Mesenteric fat pad (tissue), 1 donor: ENCODE data around the gene PODN. TPM values are rescaled to one million over a fixed set of nuclear protein-coding genes. Genes with fewer than 3 reads are reported as not detected.

Experiments
- DNase-seq: peaks from one replicate; pipeline ENCODE4 v3.0.0-alpha.2; 2020; ENCODE audit warnings: low spot score
- total RNA-seq: library from RNA; stranded (reverse); fragmentation: NEBNext Ultra II Directional; extraction: Animal tissue kit (Norgen Biotek cat#: 25700); gene quantifications from one replicate; pipeline ENCODE4 v1.2.1, GENCODE V29; 2021
- donor health status: DM: yes; HTN: yes; CAD: no.

The PODN gene
- total RNA-seq, 1 donor from 2014 or later = 86.3 TPM

DNA sequence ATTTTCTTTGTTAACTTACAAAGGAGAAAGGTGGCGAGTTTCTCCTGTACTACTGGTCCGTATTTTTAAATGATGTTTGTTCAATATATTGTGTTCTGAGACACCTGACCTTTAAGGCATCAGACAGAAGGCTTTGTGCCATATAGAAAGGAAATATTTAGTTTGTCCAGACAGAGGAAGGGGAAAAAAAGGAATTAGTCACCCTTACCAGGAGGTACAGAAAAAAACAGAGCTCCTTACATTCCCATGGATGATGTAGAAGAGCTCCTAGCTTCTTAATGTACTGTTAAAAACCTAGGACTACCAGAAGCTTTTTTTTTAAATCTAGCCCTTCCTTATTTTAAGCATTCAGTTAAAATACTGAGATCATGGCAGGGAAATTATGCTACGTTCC, 12.4 kb upstream of the PODN start:
- no peak for DNase-seq

DNA sequence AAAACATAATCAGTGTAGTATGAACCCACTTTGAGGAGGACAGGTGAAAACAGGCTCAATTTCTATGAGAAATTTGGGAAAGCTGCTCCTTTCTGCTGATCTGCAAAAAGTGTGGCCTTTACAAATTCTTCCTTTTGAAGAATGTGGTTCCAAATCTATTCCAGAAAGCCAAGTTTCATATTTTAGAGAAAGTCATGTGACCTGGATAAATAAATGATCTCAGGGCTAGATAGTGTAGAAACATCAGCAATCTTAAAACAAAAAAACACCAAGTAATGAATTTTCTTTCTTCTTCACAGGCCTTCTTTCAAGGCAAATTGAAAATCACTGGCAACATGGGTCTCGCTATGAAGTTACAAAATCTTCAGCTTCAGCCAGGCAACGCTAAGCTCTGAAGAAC, 11.7 kb upstream of the PODN start:
- DNase-seq = no peak

DNA sequence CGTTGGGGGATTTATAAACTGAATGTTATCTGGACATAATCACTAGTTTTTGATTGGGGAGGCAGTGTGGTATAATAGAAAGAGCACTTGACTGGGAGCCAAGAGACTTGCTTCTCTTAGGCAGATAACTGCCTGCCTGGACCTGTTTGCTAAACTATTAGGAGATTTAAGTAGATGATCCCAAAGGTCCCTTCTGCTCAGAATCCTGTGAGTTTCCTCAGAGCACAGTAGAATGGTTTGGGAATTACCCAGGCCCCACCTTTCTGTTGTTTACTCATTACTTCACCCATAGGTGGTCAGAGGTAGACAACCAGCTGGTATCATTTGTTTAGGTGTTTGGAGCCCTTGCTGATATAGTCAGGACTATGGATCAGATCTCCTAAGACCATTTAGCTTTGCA, 10.3 kb upstream of the PODN start:
- no peak for DNase-seq

DNA sequence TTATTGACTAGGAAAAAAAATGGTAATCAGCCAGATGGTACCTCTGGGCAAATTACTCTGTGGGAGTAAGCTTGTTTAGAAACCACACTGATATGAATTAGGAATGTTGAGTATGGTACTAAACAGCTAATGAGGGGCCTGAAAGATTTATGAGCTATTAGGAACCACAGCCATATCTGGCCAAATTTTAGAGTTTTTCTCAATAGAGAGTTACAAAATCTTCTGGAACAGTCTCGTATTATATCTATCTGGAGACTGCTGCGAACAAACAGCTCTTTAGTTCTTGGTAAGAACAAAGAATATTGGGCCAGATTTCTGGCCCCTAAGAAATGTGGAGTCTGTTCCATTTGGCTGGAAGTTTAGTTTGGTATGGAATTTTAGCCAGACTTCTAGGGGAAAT, 4.9 kb upstream of the PODN start:
- DNase-seq = no peak

DNA sequence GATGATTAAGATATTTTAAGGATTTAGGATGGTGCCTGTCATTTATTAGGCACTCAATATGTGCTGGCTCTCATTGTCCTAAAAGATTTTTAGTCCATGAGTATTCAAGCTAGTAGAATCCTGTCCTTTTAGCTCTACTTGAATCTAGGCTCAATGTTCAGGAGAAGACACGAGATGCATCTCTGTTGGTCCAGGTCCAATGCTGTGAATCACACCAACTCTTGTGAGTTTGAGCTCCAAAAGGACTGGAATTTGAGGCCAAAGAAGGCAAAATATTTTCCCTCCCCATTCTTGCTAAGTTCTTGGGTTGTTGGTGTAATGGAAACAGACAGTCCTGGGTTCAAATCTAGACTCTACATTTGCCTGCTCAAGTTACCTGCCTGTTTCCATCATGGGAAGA, 1.4 kb upstream of the PODN start:
- no peak for DNase-seq

DNA sequence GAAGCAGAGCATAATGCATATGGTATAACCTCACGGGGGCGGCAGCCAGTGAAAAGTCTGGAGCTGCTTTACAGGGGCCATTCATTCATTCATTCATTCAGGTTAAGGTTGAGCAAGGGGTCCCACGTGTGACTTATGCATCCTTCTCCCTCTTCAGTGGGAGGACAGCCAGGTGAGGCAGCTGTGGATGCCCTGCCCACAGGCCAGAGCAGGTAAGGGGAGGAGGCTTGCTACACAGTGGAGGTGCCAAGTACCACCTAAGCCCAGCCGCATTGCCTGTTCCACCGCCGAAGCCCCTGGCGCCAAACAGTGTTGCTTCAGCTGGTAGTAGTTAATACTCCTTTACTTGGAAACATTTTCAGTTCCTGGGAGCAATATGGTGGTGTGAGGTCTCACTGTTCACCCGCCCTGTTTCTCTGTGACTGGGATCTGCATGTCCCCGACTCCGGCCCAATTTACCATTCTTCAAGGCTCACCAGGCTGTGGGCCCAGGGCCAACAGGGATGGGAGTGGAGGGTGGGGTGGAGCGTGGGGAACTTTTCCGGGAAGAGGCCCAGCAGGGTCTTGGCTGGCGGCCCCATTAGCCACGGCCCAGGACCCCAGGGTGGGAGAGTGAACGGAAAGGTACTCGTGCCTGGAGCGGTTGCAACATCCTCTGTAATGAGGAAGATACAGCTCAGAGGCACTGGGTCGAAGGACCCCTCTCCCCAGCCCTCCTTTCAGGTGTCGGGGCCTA, 722 bp upstream of the PODN start:
- DNase-seq = peak; percentile 89

DNA sequence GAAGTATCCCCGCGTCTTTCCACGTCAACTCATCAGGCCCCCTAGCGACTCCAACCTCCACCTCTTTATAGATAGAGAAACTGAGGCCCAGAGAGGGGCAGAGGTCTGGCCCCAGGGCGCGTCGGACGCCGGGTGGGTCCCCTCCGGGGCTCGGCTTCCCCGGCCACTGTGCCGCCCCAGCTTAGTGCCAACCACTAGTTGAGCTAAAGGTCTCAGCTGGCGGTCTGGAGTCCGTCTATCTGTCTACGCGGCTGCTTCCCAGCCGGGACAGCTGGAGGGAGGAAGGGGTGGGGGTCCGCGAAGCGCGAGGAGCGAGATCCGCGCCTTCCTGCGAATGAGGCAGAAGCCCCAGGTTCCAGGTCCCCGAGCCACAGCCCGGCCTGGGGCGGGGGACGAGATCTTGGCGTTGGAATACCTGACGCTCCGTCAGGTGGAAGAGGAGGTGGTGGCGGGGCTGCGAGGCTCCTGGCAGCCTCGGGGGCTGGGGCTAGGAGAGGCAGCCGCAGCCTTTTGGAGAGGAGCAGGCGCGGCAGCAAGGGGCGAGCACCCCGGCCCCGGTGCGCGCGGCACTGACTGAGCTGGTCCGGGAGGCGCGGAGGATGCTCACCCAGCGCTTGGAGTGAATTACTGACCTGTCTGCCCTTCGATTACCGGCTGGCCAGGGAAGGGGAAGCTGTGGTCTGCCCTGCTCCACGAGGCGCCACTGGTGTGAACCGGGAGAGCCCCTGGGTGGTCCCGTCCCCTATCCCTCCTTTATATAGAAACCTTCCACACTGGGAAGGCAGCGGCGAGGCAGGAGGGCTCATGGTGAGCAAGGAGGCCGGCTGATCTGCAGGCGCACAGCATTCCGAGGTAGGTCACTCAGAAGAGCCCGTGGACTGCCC, 937 bp downstream of the PODN start:
- DNase-seq = peak; percentile 81

DNA sequence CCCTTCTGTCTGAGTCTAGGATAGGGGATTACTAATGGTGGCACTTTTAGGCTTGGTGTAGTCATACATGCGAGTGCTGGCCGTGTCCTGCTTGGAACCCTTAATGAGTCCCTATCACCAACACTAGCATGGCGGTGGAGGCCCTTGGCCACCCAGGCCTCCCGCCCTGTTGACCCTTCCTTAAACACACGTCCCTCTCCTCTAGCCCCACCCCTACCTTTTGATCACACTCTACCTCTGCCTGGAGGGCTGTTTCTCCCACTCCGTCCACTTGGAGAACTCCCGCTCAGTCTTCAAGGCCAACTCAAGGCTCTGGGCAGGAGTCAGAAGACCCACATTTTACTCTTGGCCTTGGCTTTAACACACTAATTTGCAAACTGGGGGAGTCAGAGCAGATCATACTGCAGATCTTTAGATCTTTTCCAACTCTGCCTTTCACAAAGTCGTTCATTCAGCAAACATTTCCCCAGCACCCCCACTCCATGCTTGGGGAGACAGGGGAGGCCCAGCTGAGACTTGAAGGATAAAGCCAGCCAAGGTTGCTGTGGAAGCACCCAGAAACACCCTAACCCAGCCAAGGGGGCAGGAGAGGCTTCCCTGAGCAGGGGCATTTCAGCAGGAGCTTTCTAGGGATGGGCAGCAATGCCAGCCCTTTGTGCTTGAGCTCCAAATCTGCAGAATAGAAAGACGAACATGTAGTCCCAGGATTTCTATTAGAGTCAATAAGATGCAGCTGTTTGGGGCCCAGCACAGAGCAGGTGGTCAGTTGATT, 1.9 kb downstream of the PODN start:
- DNase-seq = peak; percentile 65

DNA sequence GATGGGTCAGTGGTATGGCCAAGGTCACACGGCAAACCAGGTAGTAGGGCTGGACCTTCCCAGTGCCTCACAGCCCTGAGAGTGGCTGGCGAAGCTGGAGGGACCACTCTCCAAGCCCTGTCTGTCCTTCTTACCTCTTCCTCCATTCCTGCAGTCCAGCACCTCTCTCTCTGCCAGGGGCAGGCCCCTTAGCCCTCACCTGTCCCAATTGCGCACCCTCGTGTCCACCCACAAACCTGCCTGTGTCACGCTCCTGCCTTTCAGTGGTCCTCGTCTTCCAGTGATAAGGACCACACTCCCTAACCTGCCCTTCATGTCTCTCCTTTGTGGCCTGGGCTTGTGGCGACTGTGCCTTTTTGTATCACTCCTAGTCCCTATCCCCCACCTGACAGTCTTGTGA, 3.4 kb downstream of the PODN start:
- DNase-seq = peak; percentile 39

DNA sequence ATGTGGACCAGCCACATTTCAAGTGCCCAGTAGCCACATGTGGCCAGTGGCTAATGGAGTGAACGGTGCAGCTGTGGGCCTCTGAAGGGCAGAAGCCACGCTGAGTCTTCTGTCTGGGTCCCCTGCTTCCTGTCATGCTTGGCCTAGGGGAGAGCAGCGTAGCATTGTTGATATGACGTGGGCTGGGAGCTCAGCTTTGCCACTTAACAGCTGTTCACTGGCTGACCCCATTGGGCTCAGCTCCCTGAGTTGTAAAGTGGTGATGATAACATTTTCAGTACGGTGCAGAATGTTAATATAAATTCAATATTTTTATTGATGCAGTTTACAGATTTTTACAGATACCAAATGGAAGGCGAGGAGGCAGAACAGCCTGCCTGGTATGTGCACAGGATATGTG, 4.5 kb downstream of the PODN start:
- peak; percentile 41 for DNase-seq

DNA sequence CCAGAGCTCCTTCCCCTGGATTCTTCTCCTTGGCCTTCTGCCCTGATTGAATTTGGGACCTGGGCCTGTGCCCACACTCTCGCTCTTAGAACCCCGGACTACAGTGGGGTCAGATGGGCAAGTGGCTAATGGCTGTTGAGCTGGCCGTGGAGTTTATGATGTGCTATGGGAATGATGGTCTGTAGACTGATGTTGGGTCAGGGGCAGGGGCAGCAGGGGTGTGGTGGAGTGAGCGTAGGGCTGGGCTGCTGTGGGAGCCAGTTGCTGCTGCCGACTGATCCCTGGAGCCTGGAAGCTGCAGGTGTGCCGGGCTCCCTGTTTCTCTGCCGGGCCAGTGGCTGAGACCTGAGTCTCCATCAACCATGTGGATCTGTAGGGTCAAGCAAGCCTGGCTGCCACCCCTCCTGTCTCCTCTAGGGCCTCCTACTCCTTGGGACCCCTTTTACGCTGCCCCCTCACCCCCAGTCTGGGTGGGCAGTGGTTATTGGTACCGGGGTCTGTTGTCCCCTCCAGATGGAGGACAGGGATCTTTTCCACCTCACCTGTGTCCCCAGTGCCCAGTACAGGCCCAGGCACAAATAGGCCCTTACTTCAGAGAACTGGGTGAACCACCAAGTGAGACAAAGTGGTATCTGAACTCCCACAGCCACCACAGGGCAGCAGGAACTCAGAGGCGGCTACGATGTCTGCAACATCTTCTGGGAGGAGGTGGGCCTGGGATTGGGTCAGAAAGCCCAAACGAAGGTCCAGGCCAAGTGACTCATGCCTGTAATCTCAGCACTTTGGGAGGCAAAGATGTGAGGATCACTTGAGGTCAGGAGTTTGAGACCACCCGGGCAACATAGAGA, 5.1 kb downstream of the PODN start:
- DNase-seq = peak; percentile 75

DNA sequence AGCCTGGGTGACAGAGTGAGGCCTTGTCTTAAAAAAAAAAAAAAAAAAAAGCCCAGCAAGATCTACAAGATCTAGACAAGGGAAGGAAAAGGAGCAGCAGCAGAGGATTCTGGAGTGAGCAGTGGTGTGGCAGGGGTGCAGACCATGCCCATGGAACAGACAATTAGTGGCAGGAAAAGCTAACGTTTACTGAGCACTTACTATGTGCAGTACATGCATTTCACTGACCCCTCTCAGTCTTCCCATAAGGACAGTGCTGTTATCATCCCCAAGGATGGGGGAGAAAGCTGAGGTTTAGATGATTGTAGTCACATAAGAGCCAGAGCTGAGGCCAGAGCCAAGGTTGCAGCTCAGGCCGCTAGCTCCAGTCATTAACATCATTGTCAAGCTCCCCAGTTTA, 5.9 kb downstream of the PODN start:
- no peak for DNase-seq

DNA sequence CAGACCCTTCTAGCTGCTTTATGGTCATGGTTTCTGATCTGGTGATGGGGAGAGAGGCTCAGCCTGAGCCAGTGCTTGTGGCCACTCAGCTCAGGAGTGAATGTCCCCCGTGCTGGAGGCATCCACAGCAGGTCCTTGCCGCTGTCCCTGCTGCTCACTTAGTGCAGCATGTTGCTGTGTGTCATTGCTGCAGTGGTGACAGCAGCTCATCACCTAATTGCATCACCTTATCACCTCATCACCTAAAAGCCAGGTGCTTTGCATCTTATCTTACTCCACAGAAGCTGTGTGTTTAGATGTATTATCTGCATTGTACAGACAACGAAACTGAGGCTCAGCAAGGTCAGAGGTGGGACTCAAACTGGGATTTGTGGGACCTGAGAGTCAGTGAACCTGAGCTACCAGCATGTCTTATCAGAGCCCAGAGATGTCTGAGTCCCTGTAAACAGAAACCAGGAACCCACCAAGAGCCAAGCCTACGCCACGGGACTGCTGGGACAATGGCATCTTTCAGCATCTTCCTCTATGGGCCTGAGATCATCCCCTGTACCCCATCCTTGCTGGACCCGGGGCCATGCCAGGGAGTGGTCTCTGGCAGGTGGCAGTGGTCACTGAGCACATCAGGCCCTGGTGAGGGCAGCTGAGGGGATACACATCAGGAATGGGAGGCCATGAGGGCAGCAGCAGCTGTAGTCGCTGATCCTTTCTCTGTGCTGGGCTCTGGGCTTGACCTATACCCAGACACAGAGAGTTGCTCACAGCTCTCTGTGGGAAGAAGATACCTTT, 6.5 kb downstream of the PODN start:
- peak; percentile 73 for DNase-seq

DNA sequence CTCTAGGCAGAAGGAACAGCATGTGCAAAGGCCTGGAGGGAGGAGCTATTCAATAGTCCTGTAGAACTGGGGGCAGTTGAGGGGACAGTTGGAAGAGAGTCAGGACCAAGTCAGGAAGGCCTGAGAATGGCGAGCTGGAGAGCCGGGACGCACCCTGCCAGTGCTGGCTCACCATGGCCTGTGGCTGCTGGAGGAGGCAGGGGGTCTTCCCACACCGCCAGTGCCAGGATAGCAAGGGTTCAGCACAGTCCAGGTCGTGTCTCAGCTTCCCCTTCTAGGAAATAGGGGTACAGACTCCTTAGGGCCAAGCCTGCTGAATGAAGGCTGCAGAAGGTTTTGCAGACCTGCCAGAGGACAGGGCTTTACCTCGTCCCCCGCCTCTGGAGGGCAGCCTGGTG, 7.3 kb downstream of the PODN start:
- DNase-seq = no peak

DNA sequence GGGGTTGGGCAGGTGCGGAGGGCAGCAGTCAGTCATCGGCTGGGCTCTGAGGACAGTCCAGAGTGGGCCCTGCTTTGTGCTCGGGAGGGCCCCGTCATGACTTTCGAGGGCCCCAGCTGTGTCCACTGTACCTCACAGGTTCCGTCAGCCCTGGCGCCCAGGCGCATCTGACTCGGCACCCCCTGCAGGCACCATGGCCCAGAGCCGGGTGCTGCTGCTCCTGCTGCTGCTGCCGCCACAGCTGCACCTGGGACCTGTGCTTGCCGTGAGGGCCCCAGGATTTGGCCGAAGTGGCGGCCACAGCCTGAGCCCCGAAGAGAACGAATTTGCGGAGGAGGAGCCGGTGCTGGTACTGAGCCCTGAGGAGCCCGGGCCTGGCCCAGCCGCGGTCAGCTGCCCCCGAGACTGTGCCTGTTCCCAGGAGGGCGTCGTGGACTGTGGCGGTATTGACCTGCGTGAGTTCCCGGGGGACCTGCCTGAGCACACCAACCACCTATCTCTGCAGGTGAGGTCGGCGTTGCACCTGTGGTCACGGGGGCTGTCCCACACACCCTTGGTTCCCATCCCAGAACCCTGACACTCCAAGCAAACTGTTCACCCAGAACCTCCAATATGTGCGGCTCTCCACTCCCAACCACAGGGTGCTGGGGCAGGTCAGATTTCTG, 7.8 kb downstream of the PODN start:
- DNase-seq = peak; percentile 88

DNA sequence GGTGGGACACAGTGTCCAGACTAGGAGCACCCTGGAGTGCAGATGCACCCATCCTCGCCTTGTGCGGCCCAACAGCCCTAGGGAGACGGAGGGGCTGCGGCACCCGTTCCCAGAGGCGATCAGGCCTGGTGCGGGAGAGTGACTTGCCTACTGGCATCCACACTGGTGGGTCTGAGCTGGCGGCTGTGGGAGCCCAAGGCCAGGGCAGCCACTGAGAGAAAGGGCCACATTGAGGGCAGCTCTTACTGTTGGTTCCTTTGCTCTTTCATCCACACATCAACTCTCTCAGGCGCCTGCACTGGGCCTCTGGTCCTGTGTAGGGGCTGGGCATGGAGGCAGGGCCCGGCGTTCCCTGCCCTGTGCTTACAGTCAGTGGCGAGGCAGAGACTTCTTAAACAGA, 8.6 kb downstream of the PODN start:
- peak; percentile 60 for DNase-seq

DNA sequence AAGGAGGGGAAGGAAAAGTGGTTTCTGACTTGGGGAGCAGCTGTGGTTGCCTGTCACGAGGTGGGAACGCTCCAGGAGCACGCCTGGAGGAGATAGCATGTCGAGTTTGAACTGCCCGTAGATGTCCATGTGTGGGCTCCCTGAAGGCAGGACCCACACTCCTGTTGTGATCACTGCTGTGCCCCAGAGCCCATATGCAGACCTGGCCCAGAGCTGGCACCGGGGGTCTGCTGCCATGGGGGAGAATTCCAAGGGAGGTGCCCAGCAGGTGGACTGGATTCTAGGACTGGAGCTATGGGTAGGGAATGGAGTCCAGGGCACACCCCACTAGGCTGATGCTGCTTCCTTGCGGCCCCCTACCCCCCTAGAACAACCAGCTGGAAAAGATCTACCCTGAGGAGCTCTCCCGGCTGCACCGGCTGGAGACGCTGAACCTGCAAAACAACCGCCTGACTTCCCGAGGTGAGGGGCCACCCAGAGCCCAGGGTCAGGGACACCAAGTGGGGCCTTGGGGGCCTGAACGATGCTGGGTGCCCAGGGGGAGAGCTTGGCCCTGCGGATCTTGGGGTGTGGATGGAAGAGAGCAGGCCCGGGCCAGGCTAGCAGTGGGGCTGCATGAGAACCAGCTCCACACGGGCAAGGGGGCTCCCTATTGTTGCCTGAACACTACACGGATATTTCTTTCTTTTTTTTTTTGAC, 9.3 kb downstream of the PODN start:
- peak; percentile 83 for DNase-seq

DNA sequence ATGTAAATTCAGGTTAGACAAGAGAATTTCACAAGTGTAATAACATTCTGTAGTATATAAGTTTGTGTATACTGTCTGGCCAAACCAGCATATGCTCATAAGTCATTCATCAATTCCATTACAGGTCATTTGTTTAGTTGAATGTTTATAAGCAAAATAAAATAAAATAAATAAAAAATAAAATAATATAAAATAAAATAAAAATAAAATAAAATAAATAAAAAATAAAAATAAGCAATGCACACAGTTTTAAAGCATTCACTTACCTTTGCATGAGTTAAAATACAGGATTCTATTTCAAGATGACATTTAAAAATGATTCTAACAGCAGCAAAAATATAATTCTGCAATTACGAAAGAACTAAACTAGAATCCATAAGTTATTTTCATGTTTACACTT, 9.9 kb downstream of the PODN start:
- no peak for DNase-seq

DNA sequence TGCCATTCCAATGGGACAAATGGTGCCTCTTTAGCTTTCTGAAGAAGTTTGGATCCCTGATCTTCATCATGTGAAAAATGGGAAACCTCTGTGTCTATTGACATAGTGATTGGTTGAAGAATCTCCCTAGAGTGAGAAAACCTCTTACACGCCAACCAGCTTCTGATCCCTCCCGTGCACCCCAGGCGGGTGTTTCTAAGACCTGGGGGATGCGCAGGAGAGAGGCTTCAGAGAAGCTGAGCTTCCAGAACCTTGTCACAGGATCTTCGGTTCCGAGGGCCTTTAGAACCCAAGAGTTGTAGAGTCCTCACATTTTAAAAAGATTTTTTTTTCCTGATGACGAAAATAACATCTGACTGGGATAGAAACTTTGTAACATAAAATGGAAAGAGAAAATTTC, 11.3 kb downstream of the PODN start:
- DNase-seq = no peak
